Stimulated activated CD4-positive, alpha-beta T cell treated with anti-CD3 and anti-CD28 coated beads, Interleukin-4, amount 100 ng/mL, for 1 hour (primary cell): Measurements from ENCODE around the gene ARHGAP24.
"Not testable (repeated sequence)": the region's sequence is repeated elsewhere in the genome, so short reads cannot be mapped to it uniquely, and the experiment has no call there.

Experiments
- DNase-seq: peaks from one replicate; pipeline ENCODE4 v3.0.0-alpha.2; 2020

ARHGAP24 gene

GRCh38 chr4:85933291-85933640, 458.3 kb downstream of the ARHGAP24 start:
- no peak for DNase-seq

- DNase-seq, result no peak
These were observed 462.6 kb downstream of the ARHGAP24 start for GRCh38 chr4:85937507-85937906.

GRCh38 chr4:85938062-85938461, 463.1 kb downstream of the ARHGAP24 start:
- DNase-seq, result no peak

GRCh38 chr4:85938902-85939301, 464.0 kb downstream of the ARHGAP24 start:
- no peak for DNase-seq

- DNase-seq, result no peak
These were observed 464.6 kb downstream of the ARHGAP24 start for GRCh38 chr4:85939595-85939994.

GRCh38 chr4:85940151-85940550, 465.2 kb downstream of the ARHGAP24 start:
- no peak for DNase-seq

- no peak for DNase-seq
These were observed 467.2 kb downstream of the ARHGAP24 start for GRCh38 chr4:85942107-85942506.

- no peak for DNase-seq
These were observed 471.9 kb downstream of the ARHGAP24 start for GRCh38 chr4:85946821-85947220.

GRCh38 chr4:85951099-85951498, 476.1 kb downstream of the ARHGAP24 start:
- no peak for DNase-seq

- DNase-seq, result no peak
These were observed 477.6 kb downstream of the ARHGAP24 start for GRCh38 chr4:85952528-85952927.

GRCh38 chr4:85952972-85953650, 478.2 kb downstream of the ARHGAP24 start:
- DNase-seq, result no peak

GRCh38 chr4:85953651-85954018, 478.7 kb downstream of the ARHGAP24 start:
- DNase-seq, result no peak

GRCh38 chr4:85955620-85956292, 480.8 kb downstream of the ARHGAP24 start:
- no peak for DNase-seq

GRCh38 chr4:85956293-85956945, 481.5 kb downstream of the ARHGAP24 start:
- DNase-seq, result no peak

GRCh38 chr4:85961887-85962286, 486.9 kb downstream of the ARHGAP24 start:
- DNase-seq, result no peak

- DNase-seq, result no peak
These were observed 488.3 kb downstream of the ARHGAP24 start for GRCh38 chr4:85963231-85963630.

GRCh38 chr4:85964298-85964697, 489.3 kb downstream of the ARHGAP24 start:
- no peak for DNase-seq

GRCh38 chr4:85965017-85965416, 490.1 kb downstream of the ARHGAP24 start:
- DNase-seq, result not testable (repeated sequence)

- no peak for DNase-seq
These were observed 490.6 kb downstream of the ARHGAP24 start for GRCh38 chr4:85965529-85965928.

GRCh38 chr4:85966373-85966772, 491.4 kb downstream of the ARHGAP24 start:
- DNase-seq, result no peak

GRCh38 chr4:85967872-85968271, 492.9 kb downstream of the ARHGAP24 start:
- no peak for DNase-seq

GRCh38 chr4:85968945-85969819, 494.2 kb downstream of the ARHGAP24 start:
- no peak for DNase-seq

GRCh38 chr4:85970535-85970934, 495.6 kb downstream of the ARHGAP24 start:
- DNase-seq, result no peak
